Pancreas (tissue), 10 donors: ENCODE measurements around the gene CEP131. TPM values are rescaled to one million over a fixed set of nuclear protein-coding genes. Genes with fewer than 3 reads are reported as not detected.
A peak's percentile ranks its signal among the peaks of the same experiment; 100 is the strongest.

ENCODE experiments used
- ATAC-seq, 4 donors: fragments of 200-7000 bp; cut with Tn5 transposase; one replicate each; pipeline versions ENCODE4 v1.8.0 to v1.9.1; 2020; ENCODE audit warnings: mild to moderate bottlenecking in 4 of 4, moderate library complexity in 4 of 4
- DNase-seq, 6 donors: peaks; one replicate each; pipeline ENCODE4 v3.0.0-alpha.2; 2020
- FAIRE-seq: peaks from 2 replicates; lab custom pipeline; 2012; peaks lifted over from hg19 to GRCh38; lab: Jason Lieb, UNC
- H3K27ac ChIP-seq, 4 donors: fragments of 200-600 bp; sonication (generic); 1 replicate in 3 of 4; 2 replicates in 1 of 4; pipeline versions ENCODE4 v1.5.0 to v1.8.0; 2020
- H3K27me3 ChIP-seq, 4 donors: fragments of 200-600 bp; one replicate each; pipeline ENCODE4 v1.8.0; 2021
- H3K36me3 ChIP-seq, 3 donors: fragments of 200-600 bp; sonication (generic) in 1 of 3; one replicate each; pipeline versions ENCODE4 v1.5.0 to v1.8.0; 2020 to 2021
- H3K4me1 ChIP-seq, 3 donors: fragments of 200-600 bp; one replicate each; pipeline ENCODE4 v1.8.0; 2021
- H3K4me3 ChIP-seq, 4 donors: fragments of 200-600 bp; sonication (generic) in 2 of 4; one replicate each; pipeline versions ENCODE4 v1.5.0 to v1.8.0; 2020 to 2021
- H3K9me3 ChIP-seq, 4 donors: fragments of 200-600 bp; one replicate each; pipeline ENCODE4 v1.8.0; 2021
- WGBS, 2 donors: extraction: QIAGEN DNeasy Blood & Tissue Kit; methylation state at CpG; one replicate each; pipeline ENCODE4 v1.1.7; 2013; 5-methylcytosine and 5-hydroxymethylcytosine counted together
- intact Hi-C, 3 donors: fragments of 100-400 bp; cut with DNase I; formaldehyde crosslinking; loops; one replicate each; pipeline versions ENCODE4 v1.11.1 to v1.14.2; 2022
- polyA plus RNA-seq, 2 donors: library from polyadenylated mRNA; stranded (reverse); fragments of 200-250 nt; gene quantifications; one replicate each; pipeline ENCODE4 v1.2.3, GENCODE V29; 2013
- total RNA-seq, 6 donors: library from RNA; stranded (reverse); fragmentation: NEBNext Ultra II Directional in 4 of 6; extraction: Animal tissue kit (Norgen Biotek cat#: 25700) in 4 of 6; gene quantifications; one replicate each; pipeline versions ENCODE4 v1.2.1 to v1.2.4, GENCODE V29; 2021 to 2023
- TF ChIP-seq, protein P1 (sequence below), 4 donors: fragments of 200-600 bp; sonication (generic) in 3 of 4; IDR thresholded peaks; one replicate each; pipeline versions ENCODE4 v1.5.0 to v1.8.0; 2021; ENCODE audit warnings: antibody characterized with exemption in 4 of 4
- donor health status: healthy with polysubstance abuse.
- donor health status: DM: no; HTN: no; CAD: no; lungs with moderate emphysema.
- donor health status: DM: no; HTN: no; CAD: no.
- donor health status: control.
- donor health status: control.
- donor health status: Bipolar disorder and iron deficiency.
- donor health status: DM: yes; HTN: yes; CAD: no.
- donor health status: DM: no; HTN: no; CAD: no.
- donor health status: DM: no; HTN: no; CAD: no.
- donor health status: DM: yes; HTN: yes; CAD: no.

CEP131 gene
- total and polyA plus RNA-seq, 8 donors, result 3.4 to 22.8 (median 4.6) TPM

- ATAC-seq, result no peak
- Histone ChIP-seq H3K4me1 (no peaks in the 10 kb centered on the region), H3K36me3 (peaks cover 3 to 31% (median 8%) of the 10 kb centered on the region in 3 donors), H3K27me3 (no peaks in the 10 kb centered on the region), H3K4me3 (no peak overlapping the region), H3K27ac (no peak overlapping the region), H3K9me3 (no peaks in the 10 kb centered on the region)
- peak in 3 of 6 donors; percentile 32 to 68 (median 46) for DNase-seq
- intact Hi-C loops, result loop anchor here in 2 of 3 donors (10.0 kb wide), 2 partner anchors 234 to 354 kb away; no protein-coding TSS in a partner anchor
- TF ChIP-seq, protein P1, sequence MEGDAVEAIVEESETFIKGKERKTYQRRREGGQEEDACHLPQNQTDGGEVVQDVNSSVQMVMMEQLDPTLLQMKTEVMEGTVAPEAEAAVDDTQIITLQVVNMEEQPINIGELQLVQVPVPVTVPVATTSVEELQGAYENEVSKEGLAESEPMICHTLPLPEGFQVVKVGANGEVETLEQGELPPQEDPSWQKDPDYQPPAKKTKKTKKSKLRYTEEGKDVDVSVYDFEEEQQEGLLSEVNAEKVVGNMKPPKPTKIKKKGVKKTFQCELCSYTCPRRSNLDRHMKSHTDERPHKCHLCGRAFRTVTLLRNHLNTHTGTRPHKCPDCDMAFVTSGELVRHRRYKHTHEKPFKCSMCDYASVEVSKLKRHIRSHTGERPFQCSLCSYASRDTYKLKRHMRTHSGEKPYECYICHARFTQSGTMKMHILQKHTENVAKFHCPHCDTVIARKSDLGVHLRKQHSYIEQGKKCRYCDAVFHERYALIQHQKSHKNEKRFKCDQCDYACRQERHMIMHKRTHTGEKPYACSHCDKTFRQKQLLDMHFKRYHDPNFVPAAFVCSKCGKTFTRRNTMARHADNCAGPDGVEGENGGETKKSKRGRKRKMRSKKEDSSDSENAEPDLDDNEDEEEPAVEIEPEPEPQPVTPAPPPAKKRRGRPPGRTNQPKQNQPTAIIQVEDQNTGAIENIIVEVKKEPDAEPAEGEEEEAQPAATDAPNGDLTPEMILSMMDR (IDR thresholded peaks at IDR 0.05), result no peak
- no peak for FAIRE-seq
- WGBS, 2 donors, result 88 to 93% methylated on average over 25 to 31 of the region's 31 CpGs
Measured at GRCh38 chr17:81250286-81251093, 27.7 kb upstream of the CEP131 start.

- ATAC-seq, result no peak
- H3K27ac ChIP-seq, result no peak overlapping the region
- intact Hi-C loops, result loop anchor here in 2 of 3 donors (5.0 to 10.0 kb wide), 3 partner anchors 235 to 355 kb away; no protein-coding TSS in a partner anchor
- WGBS, 2 donors, result 88 to 95% methylated on average over 15 of the region's 15 CpGs
- no peaks in the 10 kb centered on the region for H3K9me3 ChIP-seq
- no peak overlapping the region for H3K4me3 ChIP-seq
- TF ChIP-seq, protein P1 (IDR thresholded peaks at IDR 0.05), result no peak
- no peak for FAIRE-seq
- no peaks in the 10 kb centered on the region for H3K27me3 ChIP-seq
- peak in 3 of 6 donors; percentile 28 to 73 (median 58) for DNase-seq
- H3K36me3 ChIP-seq, result peaks cover 3 to 31% (median 8%) of the 10 kb centered on the region in 3 donors
- no peaks in the 10 kb centered on the region for H3K4me1 ChIP-seq
Measured at GRCh38 chr17:81249223-81250040, 26.7 kb upstream of the CEP131 start.

- 85 to 89% methylated on average over 16 of the region's 16 CpGs for WGBS, 2 donors
- ATAC-seq, result no peak
- H3K9me3 ChIP-seq, result no peaks in the 10 kb centered on the region
- intact Hi-C loops, result loop anchor here in 1 of 3 donors (5.0 kb wide), 1 partner anchor 294 kb away; no protein-coding TSS in a partner anchor
- H3K27me3 ChIP-seq, result no peaks in the 10 kb centered on the region
- H3K27ac ChIP-seq, result no peak overlapping the region
- peaks cover 3 to 31% (median 8%) of the 10 kb centered on the region in 3 donors for H3K36me3 ChIP-seq
- H3K4me3 ChIP-seq, result no peak overlapping the region
- peak in 3 of 6 donors; percentile 36 to 71 (median 60) for DNase-seq
- TF ChIP-seq, protein P1 (IDR thresholded peaks at IDR 0.05), result no peak
- FAIRE-seq, result no peak
- no peaks in the 10 kb centered on the region for H3K4me1 ChIP-seq
Measured at GRCh38 chr17:81248649-81249048, 25.9 kb upstream of the CEP131 start.

DNA sequence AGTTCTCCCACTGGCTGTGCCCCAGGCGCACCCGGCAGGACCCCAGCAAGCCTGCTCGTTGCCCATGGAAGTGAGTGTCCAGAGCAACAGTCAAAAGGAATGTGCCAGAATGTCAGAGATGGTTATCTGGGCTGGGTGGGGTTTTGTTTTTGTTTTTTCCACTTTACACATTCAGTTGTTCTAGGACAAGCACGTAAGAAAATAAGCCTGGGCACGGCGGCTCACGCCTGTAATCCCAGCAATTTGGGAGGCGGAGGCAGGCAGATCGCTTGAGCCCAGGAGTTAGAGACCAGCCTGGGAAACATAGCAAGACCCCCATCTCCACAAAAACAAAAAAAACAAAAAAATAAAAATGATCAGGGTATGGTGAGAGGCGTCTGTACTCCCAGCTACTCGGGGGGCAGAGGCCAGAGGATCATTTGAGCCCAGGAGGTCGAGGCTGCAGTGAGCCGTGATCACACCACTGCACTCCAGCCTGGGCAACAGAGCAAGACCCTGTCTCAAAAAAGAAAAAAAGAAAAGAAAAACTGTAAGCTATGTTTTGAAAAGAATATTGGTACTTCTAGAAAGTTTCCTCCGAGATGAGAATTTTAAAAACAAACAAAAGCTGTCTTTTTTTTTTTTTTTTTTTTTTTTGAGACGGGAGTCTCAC is 24.7 kb upstream of the CEP131 start:
- Histone ChIP-seq H3K27ac (no peak overlapping the region), H3K27me3 (no peaks in the 10 kb centered on the region), H3K9me3 (no peaks in the 10 kb centered on the region), H3K36me3 (peaks cover 0 to 27% (median 7%) of the 10 kb centered on the region in 3 donors), H3K4me3 (no peak overlapping the region), H3K4me1 (no peaks in the 10 kb centered on the region)
- 87 to 95% methylated on average over 14 to 15 of the region's 15 CpGs for WGBS, 2 donors
- TF ChIP-seq, protein P1 (IDR thresholded peaks at IDR 0.05), result no peak
- DNase-seq (no peak), ATAC-seq (no peak), FAIRE-seq (no peak)
- intact Hi-C loops, result loop anchor here in 1 of 3 donors (5.0 kb wide), 1 partner anchor 295 kb away; no protein-coding TSS in a partner anchor
